HepG2 (cell line): ENCODE results near the gene STARD13. TPM values are rescaled to one million over a fixed set of nuclear protein-coding genes. Genes with fewer than 3 reads are reported as not detected.

Experiments used
- ATF7-NPFF ChIP-seq: sonication (generic); formaldehyde crosslinking; IDR thresholded peaks from 2 replicates; pipeline ENCODE4 v1.8.1; 2023; ENCODE audit warnings: mild to moderate bottlenecking, low read depth, missing genetic modification reagents, moderate library complexity
- ATRX ChIP-seq: sonication (generic); formaldehyde crosslinking; IDR thresholded peaks from 2 replicates; pipeline ENCODE4 v1.4.0; 2020; ENCODE audit warnings: missing genetic modification reagents, borderline replicate concordance
- BATF2 ChIP-seq: sonication (generic); formaldehyde crosslinking; IDR thresholded peaks from 2 replicates; pipeline ENCODE4 v1.8.0; 2022; ENCODE audit warnings: mild to moderate bottlenecking, missing genetic modification reagents, moderate library complexity
- BCL6 ChIP-seq: IDR thresholded peaks from 2 replicates; pipeline ENCODE4 v1.6.1; 2016; ENCODE audit warnings: missing genetic modification reagents, missing compliant biosample characterization
- BRCA1 ChIP-seq: sonication (generic); formaldehyde crosslinking; IDR thresholded peaks from 2 replicates; pipeline ENCODE4 v1.4.0; 2020; ENCODE audit warnings: missing genetic modification reagents
- CEBPB ChIP-seq: IDR thresholded peaks from 2 replicates; pipeline ENCODE4 v1.6.1; 2011; ENCODE audit warnings: low read depth, low read length, improper control_type of control experiment, borderline replicate concordance
- CREB3 ChIP-seq: sonication (generic); formaldehyde crosslinking; IDR thresholded peaks from 2 replicates; pipeline ENCODE4 v1.5.0; 2020; ENCODE audit warnings: missing genetic modification reagents
- HOXA5 ChIP-seq: sonication (generic); formaldehyde crosslinking; IDR thresholded peaks from 2 replicates; pipeline ENCODE4 v1.4.0; 2020; ENCODE audit warnings: missing genetic modification reagents
- MTF2 ChIP-seq: sonication (generic); formaldehyde crosslinking; IDR thresholded peaks from 2 replicates; pipeline ENCODE4 v1.5.0; 2020; ENCODE audit warnings: missing genetic modification reagents, borderline replicate concordance
- NCOR1 ChIP-seq: fragments of 200-600 bp; sonication (generic); IDR thresholded peaks from 2 replicates; pipeline ENCODE4 v1.7.0; 2017; ENCODE audit warnings: antibody characterized with exemption, low read length, borderline replicate concordance
- PHF5A ChIP-seq: IDR thresholded peaks from one replicate; pipeline ENCODE4 v1.6.1; 2018; ENCODE audit warnings: low read depth, missing genetic modification reagents; ENCODE audit not compliant: unreplicated experiment
- POGZ ChIP-seq: sonication (generic); formaldehyde crosslinking; IDR thresholded peaks from 2 replicates; pipeline ENCODE4 v1.4.0; 2020; ENCODE audit warnings: mild to moderate bottlenecking, missing genetic modification reagents
- PREB ChIP-seq: sonication (generic); formaldehyde crosslinking; IDR thresholded peaks from 2 replicates; pipeline ENCODE4 v1.4.0; 2020; ENCODE audit warnings: missing genetic modification reagents
- RBFOX2 ChIP-seq: fragments of 200-400 bp; formaldehyde crosslinking; IDR thresholded peaks from 2 replicates; pipeline ENCODE4 v1.6.1; 2017; ENCODE audit warnings: low read depth, mild to moderate bottlenecking, low read length
- ZHX1 ChIP-seq: sonication (generic); formaldehyde crosslinking; IDR thresholded peaks from 2 replicates; pipeline ENCODE4 v1.8.1; 2022; ENCODE audit warnings: low read depth, mild to moderate bottlenecking, missing genetic modification reagents
- ZNF720 ChIP-seq: sonication (generic); formaldehyde crosslinking; IDR thresholded peaks from 2 replicates; pipeline ENCODE4 v1.4.0; 2020; ENCODE audit warnings: missing genetic modification reagents
- polyA plus RNA-seq, 8 experiments: library from polyadenylated mRNA; depleted of rRNA in 3 of 8; stranded (reverse) in 7 of 8; unstranded in 1 of 8; fragments of >200 nt; fragmentation: Illumina TruSeq in 4 of 8; extraction: Trizol in 4 of 8; gene quantifications; 2 replicates each; pipeline versions ENCODE4 v1.2.1 to v1.2.3, GENCODE V29; 2011 to 2016; ENCODE audit warnings: low read depth in 4 of 8, missing spikeins in 1 of 8, mixed read lengths in 1 of 8; ENCODE audit not compliant: insufficient read depth in 1 of 8
- total RNA-seq, 5 experiments: library from RNA; depleted of rRNA; stranded (reverse); fragments of >200 nt; fragmentation: Illumina TruSeq; extraction: Trizol; gene quantifications; 2 replicates each; pipeline ENCODE4 v1.2.3, GENCODE V29; 2016; ENCODE audit warnings: low read depth in 1 of 5
- TF ChIP-seq, protein P1 (sequence below): IDR thresholded peaks from 2 replicates; pipeline ENCODE4 v1.6.1; 2012; ENCODE audit warnings: inconsistent platforms
- TF ChIP-seq, protein P2 (sequence below): sonication (generic); formaldehyde crosslinking; conservative IDR thresholded peaks from 2 replicates; pipeline ENCODE4 v1.8.0; 2022; ENCODE audit warnings: missing genetic modification reagents
- TF ChIP-seq, protein P3 (sequence below): sonication (generic); formaldehyde crosslinking; IDR thresholded peaks from 2 replicates; pipeline ENCODE4 v1.4.0; 2020; ENCODE audit warnings: low read depth, mild to moderate bottlenecking, missing genetic modification reagents

Gene STARD13
- total and polyA plus RNA-seq, 2 of the 13 experiments (the other 11 are each of a cell fraction or from before 2014, with no cell fraction given), result 12.8 to 14.3 TPM

GRCh38 chr13:33285420-33286124 is at the start of gene STARD13 (continued):
- TF ChIP-seq ZHX1 (CRISPR knock-in tag), result no peak
- TF ChIP-seq ATF7-NPFF (CRISPR knock-in tag), result no peak
- TF ChIP-seq, protein P1, sequence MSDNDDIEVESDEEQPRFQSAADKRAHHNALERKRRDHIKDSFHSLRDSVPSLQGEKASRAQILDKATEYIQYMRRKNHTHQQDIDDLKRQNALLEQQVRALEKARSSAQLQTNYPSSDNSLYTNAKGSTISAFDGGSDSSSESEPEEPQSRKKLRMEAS, result peak; percentile 63
- peak; percentile 91 for TF ChIP-seq POGZ (CRISPR knock-in tag)
- no peak for TF ChIP-seq BRCA1
- no peak for TF ChIP-seq CEBPB
- TF ChIP-seq, protein P2, sequence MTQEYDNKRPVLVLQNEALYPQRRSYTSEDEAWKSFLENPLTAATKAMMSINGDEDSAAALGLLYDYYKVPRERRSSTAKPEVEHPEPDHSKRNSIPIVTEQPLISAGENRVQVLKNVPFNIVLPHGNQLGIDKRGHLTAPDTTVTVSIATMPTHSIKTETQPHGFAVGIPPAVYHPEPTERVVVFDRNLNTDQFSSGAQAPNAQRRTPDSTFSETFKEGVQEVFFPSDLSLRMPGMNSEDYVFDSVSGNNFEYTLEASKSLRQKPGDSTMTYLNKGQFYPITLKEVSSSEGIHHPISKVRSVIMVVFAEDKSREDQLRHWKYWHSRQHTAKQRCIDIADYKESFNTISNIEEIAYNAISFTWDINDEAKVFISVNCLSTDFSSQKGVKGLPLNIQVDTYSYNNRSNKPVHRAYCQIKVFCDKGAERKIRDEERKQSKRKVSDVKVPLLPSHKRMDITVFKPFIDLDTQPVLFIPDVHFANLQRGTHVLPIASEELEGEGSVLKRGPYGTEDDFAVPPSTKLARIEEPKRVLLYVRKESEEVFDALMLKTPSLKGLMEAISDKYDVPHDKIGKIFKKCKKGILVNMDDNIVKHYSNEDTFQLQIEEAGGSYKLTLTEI (CRISPR knock-in tag), result no peak
- no peak for TF ChIP-seq BATF2
- 0 out of 2 replicates have a peak, but pooled peaks have one; percentile 30 for TF ChIP-seq RBFOX2
- TF ChIP-seq ATRX, result no peak
- no peak for TF ChIP-seq BCL6 (CRISPR knock-in tag)
- TF ChIP-seq, protein P3, sequence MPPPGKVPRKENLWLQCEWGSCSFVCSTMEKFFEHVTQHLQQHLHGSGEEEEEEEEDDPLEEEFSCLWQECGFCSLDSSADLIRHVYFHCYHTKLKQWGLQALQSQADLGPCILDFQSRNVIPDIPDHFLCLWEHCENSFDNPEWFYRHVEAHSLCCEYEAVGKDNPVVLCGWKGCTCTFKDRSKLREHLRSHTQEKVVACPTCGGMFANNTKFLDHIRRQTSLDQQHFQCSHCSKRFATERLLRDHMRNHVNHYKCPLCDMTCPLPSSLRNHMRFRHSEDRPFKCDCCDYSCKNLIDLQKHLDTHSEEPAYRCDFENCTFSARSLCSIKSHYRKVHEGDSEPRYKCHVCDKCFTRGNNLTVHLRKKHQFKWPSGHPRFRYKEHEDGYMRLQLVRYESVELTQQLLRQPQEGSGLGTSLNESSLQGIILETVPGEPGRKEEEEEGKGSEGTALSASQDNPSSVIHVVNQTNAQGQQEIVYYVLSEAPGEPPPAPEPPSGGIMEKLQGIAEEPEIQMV (CRISPR knock-in tag), result 0 out of 2 replicates have a peak, but pooled peaks have one; percentile 36
- TF ChIP-seq PHF5A (CRISPR knock-in tag), result no peak
- TF ChIP-seq CREB3 (CRISPR knock-in tag), result no peak
- no peak for TF ChIP-seq MTF2 (CRISPR knock-in tag)
- TF ChIP-seq PREB, result no peak
- no peak for TF ChIP-seq ZNF720 (CRISPR knock-in tag)
- no peak for TF ChIP-seq NCOR1
- TF ChIP-seq HOXA5 (CRISPR knock-in tag), result peak; percentile 49; the same call in 1 of the 2 replicates
